NCI-H2196 (cell line): ENCODE data around the gene GNPTG.
A peak's percentile ranks its signal among the peaks of the same experiment; 100 is the strongest.

Experiments
- DNase-seq: peaks from one replicate; lab custom pipeline; 2025; ENCODE audit not compliant: unreplicated experiment; lab: John Stamatoyannopoulos, UW

Gene GNPTG

GRCh38 chr16:1346422-1347285 is 5.1 kb upstream of the GNPTG start:
- DNase-seq = no peak

- no peak for DNase-seq
These were observed 4.4 kb upstream of the GNPTG start for GRCh38 chr16:1347286-1347855.

- no peak for DNase-seq
These were observed 3.8 kb upstream of the GNPTG start for GRCh38 chr16:1347962-1348361.

- DNase-seq = no peak
These were observed 3.3 kb upstream of the GNPTG start for GRCh38 chr16:1348441-1348840.

GRCh38 chr16:1348926-1349325 is 2.8 kb upstream of the GNPTG start:
- no peak for DNase-seq

GRCh38 chr16:1349351-1349750 is 2.4 kb upstream of the GNPTG start:
- DNase-seq = no peak

- no peak for DNase-seq
These were observed 1.8 kb upstream of the GNPTG start for GRCh38 chr16:1349951-1350350.

GRCh38 chr16:1350691-1351090 is 1.0 kb upstream of the GNPTG start:
- no peak for DNase-seq

- no peak for DNase-seq
These were observed 533 bp upstream of the GNPTG start for GRCh38 chr16:1351215-1351581.

- DNase-seq = no peak
These were observed 3.2 kb downstream of the GNPTG start for GRCh38 chr16:1354815-1355540.

- DNase-seq = no peak
These were observed 3.9 kb downstream of the GNPTG start for GRCh38 chr16:1355591-1355990.

- no peak for DNase-seq
These were observed 4.5 kb downstream of the GNPTG start for GRCh38 chr16:1356061-1356900.

- no peak for DNase-seq
These were observed 6.3 kb downstream of the GNPTG start for GRCh38 chr16:1357906-1358566.

GRCh38 chr16:1361685-1362360 is 10.1 kb downstream of the GNPTG start:
- no peak for DNase-seq

GRCh38 chr16:1362807-1363206 is 11.1 kb downstream of the GNPTG start:
- no peak for DNase-seq

GRCh38 chr16:1363501-1364041 is 11.8 kb downstream of the GNPTG start:
- DNase-seq = peak; percentile 69

- DNase-seq = no peak
These were observed 12.8 kb downstream of the GNPTG start for GRCh38 chr16:1364510-1364909.

- DNase-seq = no peak
These were observed 14.5 kb downstream of the GNPTG start for GRCh38 chr16:1366060-1366711.

GRCh38 chr16:1366712-1367299 is 15.1 kb downstream of the GNPTG start:
- DNase-seq = peak; percentile 42
